Uterus (tissue), 4 donors: ENCODE data around the gene STARD3NL. TPM values are rescaled to one million over a fixed set of nuclear protein-coding genes. Genes with fewer than 3 reads are reported as not detected.
"Not testable (repeated sequence)": the region's sequence is repeated elsewhere in the genome, so short reads cannot be mapped to it uniquely, and the experiment has no call there.

Experiments used
- DNase-seq, 2 donors: peaks; one replicate each; pipeline ENCODE4 v3.0.0-alpha.2; 2019 to 2020
- H3K27ac ChIP-seq, 2 donors: fragments of 200-600 bp; sonication (generic); 1 replicate in 1 of 2; 2 replicates in 1 of 2; pipeline ENCODE4 v1.5.1; 2016 to 2018
- H3K27me3 ChIP-seq, 2 donors: fragments of 200-600 bp; sonication (generic); one replicate each; pipeline ENCODE4 v1.5.1; 2018 to 2019; ENCODE audit warnings: control low read depth in 1 of 2
- H3K36me3 ChIP-seq, 2 donors: fragments of 200-600 bp; sonication (generic); one replicate each; pipeline ENCODE4 v1.5.1; 2019; ENCODE audit warnings: control low read depth in 1 of 2
- H3K4me1 ChIP-seq, 2 donors: fragments of 200-600 bp; sonication (generic); one replicate each; pipeline ENCODE4 v1.5.1; 2018 to 2019; ENCODE audit warnings: control low read depth in 1 of 2
- H3K4me3 ChIP-seq, 2 donors: fragments of 200-600 bp; sonication (generic); 1 replicate in 1 of 2; 2 replicates in 1 of 2; pipeline ENCODE4 v1.5.1; 2018 to 2019; ENCODE audit warnings: mild to moderate bottlenecking in 1 of 2
- H3K9me3 ChIP-seq, 2 donors: fragments of 200-600 bp; sonication (generic); one replicate each; pipeline ENCODE4 v1.5.1; 2019; ENCODE audit warnings: control low read depth in 1 of 2
- POLR2A ChIP-seq, 2 donors: fragments of 450-650 bp; IDR thresholded peaks; one replicate each; pipeline ENCODE4 v1.6.1; 2016; ENCODE audit warnings: antibody characterized with exemption in 2 of 2, mild to moderate bottlenecking in 1 of 2, moderate library complexity in 1 of 2
- intact Hi-C: fragments of 100-400 bp; cut with DNase I; formaldehyde crosslinking; loops from one replicate; pipeline ENCODE4 v1.15.1; 2023; ENCODE audit warnings: low total_unique reads
- total RNA-seq, 4 donors: library from RNA; depleted of rRNA in 3 of 4; stranded (reverse); fragments of >200 nt in 3 of 4; gene quantifications; one replicate each; pipeline versions ENCODE4 v1.1.0 to v1.2.4, GENCODE V29; 2014 to 2023
- TF ChIP-seq, protein P1 (sequence below), 4 experiments: fragments of 200-600 bp in 2 of 4; fragments of 450-650 bp in 2 of 4; sonication (generic) in 2 of 4; IDR thresholded peaks; one replicate each; pipeline ENCODE4 v1.5.1; 2016 to 2019; ENCODE audit warnings: antibody characterized with exemption in 4 of 4, mild to moderate bottlenecking in 2 of 4, moderate library complexity in 1 of 4
- donor health status: DM: yes; HTN: yes; CAD: no.

STARD3NL gene
- total RNA-seq, 4 donors from 2014 or later, result 36.9 to 95.6 (median 53.6) TPM

DNA sequence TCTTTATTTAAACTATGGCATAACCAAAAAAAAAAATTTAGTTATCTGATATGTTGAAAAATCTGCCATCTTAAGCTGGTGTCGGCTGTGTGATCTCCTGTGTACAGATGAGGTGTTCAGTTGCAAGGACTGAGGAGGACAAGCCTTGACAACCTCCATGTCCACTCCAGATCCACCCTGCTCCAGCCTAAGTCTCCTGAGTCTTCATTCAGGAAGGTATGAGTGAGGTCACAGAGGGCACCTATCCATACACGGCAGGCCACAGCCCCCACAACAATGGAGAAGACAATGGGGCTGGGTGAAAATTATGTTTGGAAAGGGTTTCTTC is 79.3 kb downstream of the STARD3NL start:
- H3K27ac ChIP-seq, result no peak overlapping the region
- no peak for DNase-seq
- intact Hi-C loops, result no loop called here

DNA sequence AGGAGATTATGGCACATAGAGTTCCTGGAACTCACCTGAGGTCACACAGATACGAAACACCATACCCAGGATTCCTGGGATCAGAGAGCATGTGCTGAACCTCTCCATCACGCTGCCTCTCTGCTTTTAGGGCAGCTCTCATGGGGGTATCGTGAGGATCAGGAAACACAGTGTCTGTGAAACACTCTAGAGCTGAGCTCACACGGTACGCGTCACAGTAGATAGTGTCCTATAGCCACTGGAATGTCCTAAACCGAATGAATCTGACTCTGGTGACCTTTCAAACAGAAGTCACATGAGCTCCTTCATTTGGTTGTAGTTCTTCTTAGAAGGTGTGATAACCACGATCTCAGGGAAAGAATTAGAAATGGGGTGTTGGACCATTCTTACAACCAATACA is 81.1 kb downstream of the STARD3NL start:
- DNase-seq, intact Hi-C loops, H3K4me3 ChIP-seq, H3K36me3 ChIP-seq, H3K27me3 ChIP-seq, H3K27ac ChIP-seq, H3K9me3 ChIP-seq, H3K4me1 ChIP-seq: not testable (repeated sequence)

More for the DNA sequence above, 79.3 kb downstream of the STARD3NL start:
- Histone ChIP-seq H3K4me1 (no peaks in the 10 kb centered on the region), H3K4me3 (no peak overlapping the region), H3K27me3 (no peaks in the 10 kb centered on the region), H3K9me3 (no peaks in the 10 kb centered on the region), H3K36me3 (no peaks in the 10 kb centered on the region)
- no peak for TF ChIP-seq POLR2A (IDR thresholded peaks at IDR 0.05)
- TF ChIP-seq, protein P1, sequence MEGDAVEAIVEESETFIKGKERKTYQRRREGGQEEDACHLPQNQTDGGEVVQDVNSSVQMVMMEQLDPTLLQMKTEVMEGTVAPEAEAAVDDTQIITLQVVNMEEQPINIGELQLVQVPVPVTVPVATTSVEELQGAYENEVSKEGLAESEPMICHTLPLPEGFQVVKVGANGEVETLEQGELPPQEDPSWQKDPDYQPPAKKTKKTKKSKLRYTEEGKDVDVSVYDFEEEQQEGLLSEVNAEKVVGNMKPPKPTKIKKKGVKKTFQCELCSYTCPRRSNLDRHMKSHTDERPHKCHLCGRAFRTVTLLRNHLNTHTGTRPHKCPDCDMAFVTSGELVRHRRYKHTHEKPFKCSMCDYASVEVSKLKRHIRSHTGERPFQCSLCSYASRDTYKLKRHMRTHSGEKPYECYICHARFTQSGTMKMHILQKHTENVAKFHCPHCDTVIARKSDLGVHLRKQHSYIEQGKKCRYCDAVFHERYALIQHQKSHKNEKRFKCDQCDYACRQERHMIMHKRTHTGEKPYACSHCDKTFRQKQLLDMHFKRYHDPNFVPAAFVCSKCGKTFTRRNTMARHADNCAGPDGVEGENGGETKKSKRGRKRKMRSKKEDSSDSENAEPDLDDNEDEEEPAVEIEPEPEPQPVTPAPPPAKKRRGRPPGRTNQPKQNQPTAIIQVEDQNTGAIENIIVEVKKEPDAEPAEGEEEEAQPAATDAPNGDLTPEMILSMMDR (IDR thresholded peaks at IDR 0.05), result no peak

DNA sequence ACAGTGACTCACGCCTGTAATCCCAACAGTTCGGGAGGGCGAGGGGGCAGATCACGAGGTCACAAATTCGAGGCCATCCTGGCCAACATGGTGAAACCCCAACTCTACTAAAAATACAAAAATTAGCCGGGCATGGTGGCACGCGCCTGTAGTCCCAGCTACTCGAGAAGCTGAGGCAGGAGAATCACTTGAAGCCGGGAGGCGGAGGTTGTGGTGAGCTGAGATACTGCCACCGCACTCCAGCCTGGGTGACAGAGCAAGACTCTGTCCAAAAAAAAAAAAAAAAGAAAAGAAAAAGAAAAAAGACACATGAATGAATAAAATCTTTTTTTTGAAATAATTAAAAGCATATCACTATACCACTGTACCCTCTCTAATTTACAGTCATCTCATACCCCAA is 83.6 kb downstream of the STARD3NL start:
- DNase-seq, H3K9me3 ChIP-seq, H3K27me3 ChIP-seq, intact Hi-C loops, H3K27ac ChIP-seq, H3K36me3 ChIP-seq, H3K4me3 ChIP-seq, H3K4me1 ChIP-seq: not testable (repeated sequence)

DNA sequence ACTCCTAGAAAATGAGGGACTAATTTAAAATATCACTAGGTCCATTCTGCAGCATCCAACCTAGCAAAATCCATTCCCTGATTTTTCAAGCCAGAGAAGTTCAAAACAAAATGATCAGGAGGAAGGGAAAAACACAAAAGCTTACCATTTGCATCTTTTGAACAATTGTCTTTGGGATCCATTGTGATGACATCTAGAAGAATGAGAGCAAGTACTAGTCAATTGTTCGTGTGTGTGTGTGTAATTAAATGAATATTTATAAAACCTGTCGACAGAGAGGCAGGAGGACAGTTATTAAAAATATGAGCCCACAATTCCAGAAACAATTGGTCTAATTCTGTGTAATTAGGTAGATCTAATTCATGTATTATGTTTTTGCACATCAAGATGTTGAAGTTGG is 84.0 kb downstream of the STARD3NL start:
- H3K9me3 ChIP-seq, intact Hi-C loops, H3K36me3 ChIP-seq, DNase-seq, H3K4me3 ChIP-seq, H3K4me1 ChIP-seq, H3K27ac ChIP-seq, H3K27me3 ChIP-seq: not testable (repeated sequence)

DNA sequence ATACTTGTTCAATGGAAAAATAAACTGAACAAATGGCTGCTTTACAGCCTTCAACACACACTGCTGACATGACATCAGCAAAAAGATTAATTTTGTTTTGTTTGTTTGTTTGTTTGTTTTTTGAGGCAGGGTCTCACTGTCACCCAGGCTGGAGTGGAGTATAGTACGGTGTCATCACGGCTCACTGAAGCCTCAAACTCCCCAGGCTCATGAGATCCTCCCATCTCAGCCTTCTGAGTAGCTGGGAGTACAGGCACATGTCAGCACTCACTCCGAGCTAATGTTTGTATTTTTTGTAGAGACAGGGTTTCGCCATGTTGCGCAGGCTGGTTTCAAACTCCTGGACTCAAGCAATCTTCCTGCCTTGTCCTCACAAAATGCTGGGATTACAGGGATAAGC is 84.5 kb downstream of the STARD3NL start:
- TF ChIP-seq, protein P1 (IDR thresholded peaks at IDR 0.05), result no peak
- TF ChIP-seq POLR2A (IDR thresholded peaks at IDR 0.05), result no peak
- H3K36me3 ChIP-seq, result no peaks in the 10 kb centered on the region
- H3K9me3 ChIP-seq, result no peaks in the 10 kb centered on the region
- intact Hi-C loops, result no loop called here
- no peak overlapping the region for H3K4me3 ChIP-seq
- no peak overlapping the region for H3K27ac ChIP-seq
- no peak for DNase-seq
- H3K27me3 ChIP-seq, result no peaks in the 10 kb centered on the region
- no peaks in the 10 kb centered on the region for H3K4me1 ChIP-seq

DNA sequence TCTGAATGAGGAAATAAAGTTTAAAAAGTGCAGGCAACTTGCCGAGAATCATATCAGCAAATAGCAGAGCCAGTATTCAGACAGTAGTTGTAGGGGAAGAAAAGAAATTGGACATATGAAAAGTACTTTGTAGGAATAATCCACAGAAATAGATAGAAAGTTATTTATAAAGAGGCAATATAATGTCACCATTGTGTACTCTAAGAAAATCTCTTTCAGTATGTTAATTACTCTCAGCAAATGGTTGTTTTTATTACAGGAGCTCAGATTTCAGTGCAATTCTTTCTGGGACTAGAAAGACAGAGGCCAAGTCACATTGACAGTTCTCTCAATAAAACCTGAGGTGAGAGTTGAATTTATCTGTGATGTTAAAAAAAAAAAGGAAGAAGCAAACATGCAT is 85.2 kb downstream of the STARD3NL start:
- H3K27ac ChIP-seq, H3K4me1 ChIP-seq, H3K4me3 ChIP-seq, H3K9me3 ChIP-seq, intact Hi-C loops, DNase-seq, H3K36me3 ChIP-seq, H3K27me3 ChIP-seq: not testable (repeated sequence)

DNA sequence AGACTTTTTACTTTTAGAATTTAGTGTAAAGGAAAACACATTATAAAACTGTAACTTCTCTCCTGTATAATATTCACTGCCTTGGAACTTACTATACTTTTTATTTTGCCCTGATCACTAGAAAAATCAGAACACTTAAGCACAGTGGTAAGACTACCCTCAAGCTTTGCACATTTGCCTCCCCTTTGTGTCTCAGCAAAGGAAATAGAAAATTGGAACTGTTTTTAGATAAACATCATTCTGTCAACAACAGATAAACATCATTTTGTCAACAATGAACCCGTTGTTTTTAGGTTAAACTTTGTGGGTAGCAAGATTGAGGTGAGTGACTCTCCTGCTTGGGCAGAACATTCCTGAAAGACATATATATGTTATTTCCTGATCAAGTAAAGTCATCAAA is 86.6 kb downstream of the STARD3NL start:
- DNase-seq, intact Hi-C loops, H3K27me3 ChIP-seq, H3K36me3 ChIP-seq, H3K27ac ChIP-seq, H3K9me3 ChIP-seq, H3K4me1 ChIP-seq, H3K4me3 ChIP-seq: not testable (repeated sequence)

DNA sequence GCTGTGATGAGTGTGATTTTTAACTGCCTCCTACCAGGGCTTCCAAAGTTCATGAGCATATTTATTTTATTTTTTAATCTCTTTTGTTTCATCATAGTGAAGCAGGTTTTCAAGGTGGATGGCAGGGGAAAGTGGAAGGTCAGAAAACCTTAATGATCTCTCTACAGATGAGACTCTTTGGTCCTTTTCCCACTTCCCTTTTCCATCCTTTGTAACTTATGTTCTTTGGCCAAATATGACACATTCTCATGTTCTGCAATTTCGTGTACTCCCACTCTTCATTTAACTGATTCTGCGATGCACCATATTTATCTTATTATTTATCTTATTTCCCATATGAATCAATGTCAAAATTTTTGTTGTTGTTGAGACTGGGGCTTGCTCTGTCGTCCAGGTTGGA is 87.9 kb downstream of the STARD3NL start:
- H3K9me3 ChIP-seq, H3K4me3 ChIP-seq, H3K36me3 ChIP-seq, intact Hi-C loops, H3K27ac ChIP-seq, DNase-seq, H3K27me3 ChIP-seq, H3K4me1 ChIP-seq: not testable (repeated sequence)

DNA sequence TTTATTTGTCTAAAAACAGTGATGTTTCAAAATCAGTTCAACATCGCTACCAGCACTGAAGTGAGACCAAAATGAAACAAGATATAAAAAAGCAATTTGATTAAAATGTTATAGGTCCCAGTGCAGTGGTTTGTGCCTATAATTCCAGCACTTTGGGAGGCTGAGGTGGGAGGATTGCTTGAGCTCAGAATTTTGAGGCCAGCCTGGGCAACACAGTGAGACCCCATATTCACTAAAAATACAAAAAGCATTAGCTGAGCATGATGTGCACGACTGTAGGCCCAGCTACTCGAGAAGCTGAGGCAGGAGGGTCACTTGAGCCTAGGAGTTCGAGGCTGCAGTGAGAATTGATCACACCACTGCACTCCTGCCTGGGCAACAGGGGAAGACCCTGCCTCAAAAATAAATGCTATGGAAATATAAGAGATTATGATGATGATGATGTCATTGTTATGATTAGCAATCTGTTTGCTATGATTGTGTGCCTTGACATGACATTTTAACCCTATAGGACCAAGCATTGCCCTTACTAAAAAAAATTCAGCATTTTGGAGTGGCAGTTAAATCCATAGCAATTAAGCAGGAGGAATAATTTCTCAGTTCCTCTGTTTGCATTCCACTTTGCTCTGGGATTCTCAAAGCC is 91.8 kb downstream of the STARD3NL start:
- DNase-seq, H3K4me3 ChIP-seq, H3K27ac ChIP-seq, intact Hi-C loops, H3K9me3 ChIP-seq, H3K36me3 ChIP-seq, H3K27me3 ChIP-seq, H3K4me1 ChIP-seq: not testable (repeated sequence)

DNA sequence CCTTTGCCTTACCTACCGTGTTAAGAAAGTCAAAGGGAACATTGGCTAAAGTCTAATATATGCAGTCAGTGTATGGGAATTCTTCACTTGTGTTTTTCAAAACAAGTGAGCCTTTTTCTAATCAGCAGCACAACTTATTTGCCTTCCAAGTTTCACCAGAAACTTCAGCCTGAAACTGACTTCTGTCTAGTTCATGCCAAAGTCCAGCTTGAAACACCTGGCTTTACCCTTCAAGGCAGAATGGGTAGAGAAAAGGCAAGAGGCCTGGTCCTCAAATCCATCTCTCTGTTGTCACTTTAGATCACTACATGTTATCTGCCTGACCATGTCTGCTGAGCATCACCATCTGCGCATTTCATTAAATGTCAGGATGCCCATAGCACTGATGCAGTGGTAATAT is 92.4 kb downstream of the STARD3NL start:
- H3K4me3 ChIP-seq, intact Hi-C loops, H3K27ac ChIP-seq, DNase-seq, H3K4me1 ChIP-seq, H3K36me3 ChIP-seq, H3K27me3 ChIP-seq, H3K9me3 ChIP-seq: not testable (repeated sequence)
